Smooth muscle cell of the brain vasculature (primary cell): ENCODE measurements around the gene ADCY2.

Experiments used
- DNase-seq: peaks from one replicate; pipeline ENCODE4 v3.0.0-alpha.2; 2012; ENCODE audit warnings: low read depth, low spot score

Gene ADCY2

DNA sequence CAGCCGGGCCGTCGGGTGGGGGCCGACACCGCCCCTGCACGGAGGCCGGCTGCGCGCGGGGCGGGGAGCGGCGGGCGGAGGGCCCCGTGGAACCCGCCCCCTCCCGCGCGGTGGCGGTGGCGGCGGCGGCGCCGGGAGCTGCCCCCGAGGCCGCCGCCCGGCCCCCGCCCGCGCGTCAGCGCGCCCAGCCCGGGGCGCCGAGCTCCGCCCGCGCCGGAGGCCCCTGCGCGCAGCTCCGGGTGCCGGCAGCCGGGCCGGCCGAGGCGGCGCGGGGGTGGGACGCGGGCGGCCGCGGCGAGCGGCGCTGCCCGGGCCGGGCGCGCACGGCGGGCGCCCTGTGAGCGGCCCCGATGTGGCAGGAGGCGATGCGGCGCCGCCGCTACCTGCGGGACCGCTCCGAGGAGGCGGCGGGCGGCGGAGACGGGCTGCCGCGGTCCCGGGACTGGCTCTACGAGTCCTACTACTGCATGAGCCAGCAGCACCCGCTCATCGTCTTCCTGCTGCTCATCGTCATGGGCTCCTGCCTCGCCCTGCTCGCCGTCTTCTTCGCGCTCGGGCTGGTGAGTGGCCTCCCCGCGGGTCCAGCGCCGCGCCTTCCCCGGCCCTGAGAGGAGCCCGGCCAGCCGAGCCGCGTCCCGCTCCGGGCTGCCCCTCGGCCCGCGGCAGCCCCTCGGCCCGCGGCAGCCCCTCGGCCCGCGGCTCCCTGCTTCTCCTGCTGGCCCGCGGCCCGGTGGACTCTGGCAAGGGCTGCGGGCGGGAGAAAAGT is at the start of gene ADCY2:
ADCY2 (plus strand) TSS at position 192 of the 766 bp plus-strand sequence; CDS start at position 351, 159 bp downstream.
- DNase-seq = no peak

DNA sequence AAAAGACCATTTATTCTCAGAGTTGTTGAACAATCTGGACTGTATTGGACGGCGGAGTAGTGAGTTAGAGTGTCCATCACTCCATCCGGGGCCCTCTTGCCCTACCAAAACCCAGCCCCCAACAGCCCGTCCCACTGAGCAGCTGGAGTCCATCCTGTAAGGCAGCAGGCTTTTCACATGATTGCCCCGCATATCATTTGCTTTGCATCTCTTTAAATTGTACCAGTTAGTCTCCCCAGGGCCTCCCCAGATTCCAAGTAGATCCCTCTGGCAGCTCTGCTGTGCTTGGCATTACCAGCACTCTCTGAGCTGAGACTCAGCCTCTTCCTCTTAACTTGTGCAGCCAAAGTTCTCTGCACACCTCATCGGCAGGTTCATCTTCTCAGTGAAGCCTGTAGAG is 48.6 kb upstream of the ADCY2 start:
- no peak for DNase-seq

DNA sequence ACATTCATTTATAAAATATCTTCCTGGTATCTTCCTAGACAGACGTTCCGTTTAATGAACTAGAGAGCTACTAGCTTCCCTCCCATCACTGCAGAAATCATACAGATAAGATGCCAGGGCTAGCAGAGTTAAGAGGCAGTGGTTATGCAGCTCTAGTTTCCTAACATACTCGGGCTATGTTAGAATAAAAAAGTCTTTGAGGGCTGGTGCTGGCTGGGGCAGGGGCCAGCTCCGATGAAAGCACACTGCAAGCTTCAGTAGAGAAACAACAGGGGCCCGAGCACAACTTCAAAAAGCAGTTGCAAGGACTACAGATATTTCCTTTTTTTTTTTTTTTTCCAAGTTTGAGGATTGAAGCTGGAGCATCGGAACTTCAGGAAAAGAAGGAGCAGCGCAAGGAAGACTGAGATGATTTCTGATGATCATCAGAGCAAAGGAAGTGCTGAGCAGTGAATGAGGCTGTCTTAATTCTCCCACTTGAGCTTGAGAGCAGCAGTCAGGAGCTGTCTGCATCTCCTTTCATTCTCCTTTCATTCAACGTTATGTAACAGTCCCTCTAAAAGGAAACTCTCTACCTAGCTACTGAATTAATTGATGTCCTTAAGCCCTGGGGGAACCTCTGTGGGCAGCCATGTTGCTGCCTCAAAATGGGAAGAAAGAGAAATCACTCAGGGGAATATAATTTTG is 47.6 kb upstream of the ADCY2 start:
- DNase-seq = no peak

DNA sequence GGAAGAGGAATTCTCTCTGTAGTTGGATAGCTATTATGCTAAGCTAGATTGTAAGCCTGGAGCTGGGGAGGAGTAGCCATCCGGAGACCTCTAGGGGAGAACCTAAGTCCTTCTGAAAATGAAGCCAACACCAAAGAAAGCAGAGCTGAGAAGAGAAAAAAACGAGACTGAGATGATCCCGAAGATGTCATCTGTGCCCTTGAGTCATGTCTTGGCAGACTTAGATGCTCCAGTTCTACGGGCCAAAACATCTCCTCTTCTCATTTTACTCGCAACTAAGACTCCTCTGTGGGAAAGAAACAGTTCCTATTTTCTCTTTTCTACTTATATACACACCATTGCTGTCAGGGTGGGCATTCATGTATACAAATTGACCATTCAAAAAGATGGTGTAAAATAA is 34.3 kb upstream of the ADCY2 start:
- DNase-seq = no peak

DNA sequence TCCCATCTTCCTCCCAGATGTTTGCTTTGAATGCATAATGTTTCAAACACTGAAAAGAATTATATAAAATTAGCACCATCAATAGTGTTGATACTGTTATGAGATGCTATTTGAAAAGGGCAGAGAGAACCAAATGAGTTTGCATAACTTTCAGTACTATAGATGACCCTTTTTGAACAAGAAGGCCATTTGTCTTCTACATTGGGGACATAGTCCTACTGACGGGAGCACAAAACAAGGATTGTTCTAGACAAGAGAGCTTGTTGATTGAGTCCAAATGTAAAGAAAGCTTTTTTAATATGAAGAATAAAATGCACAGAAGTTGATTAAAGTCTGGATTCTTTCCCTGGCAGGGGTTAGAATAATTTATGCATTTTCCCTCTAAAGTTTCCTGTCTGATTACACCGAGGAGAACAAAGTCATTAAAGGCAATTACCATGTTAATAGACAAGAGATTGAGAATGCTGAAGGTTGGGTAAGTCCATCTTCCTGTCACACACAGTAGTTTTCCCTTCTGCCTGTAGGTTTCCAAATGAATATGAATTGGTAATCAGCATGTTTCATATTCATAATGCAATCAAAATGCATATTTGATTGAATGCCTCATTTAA is 32.8 kb upstream of the ADCY2 start:
- DNase-seq = no peak

DNA sequence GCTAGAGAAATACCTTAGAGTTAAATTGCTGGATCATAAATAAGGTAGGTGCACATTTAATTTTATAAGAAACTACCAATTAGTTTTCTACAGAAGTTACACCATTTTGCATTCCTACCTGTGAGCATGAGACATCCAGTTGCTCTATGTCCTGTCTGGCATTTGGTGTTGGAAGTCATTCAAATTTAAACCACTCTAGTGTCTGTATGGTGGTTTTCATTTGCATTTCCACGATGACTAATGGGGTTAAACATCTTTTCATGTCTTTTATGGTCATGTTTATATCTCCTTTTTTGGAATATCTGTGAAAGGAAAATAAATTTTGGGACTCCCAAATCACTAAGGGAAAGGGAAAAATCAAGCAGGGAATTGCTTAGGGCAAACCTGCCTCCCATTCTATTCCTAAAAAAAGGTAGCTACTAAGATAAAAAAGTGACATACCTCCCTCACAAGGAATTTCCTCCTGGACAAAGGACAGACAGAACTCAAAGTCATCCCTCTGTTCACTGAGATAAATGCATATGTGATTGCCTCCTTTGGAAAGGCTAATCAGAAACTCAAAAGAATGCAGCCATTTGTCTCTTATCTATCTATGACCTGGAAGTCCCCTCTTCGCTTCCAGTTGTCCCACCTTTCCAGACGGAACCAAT is 31.6 kb upstream of the ADCY2 start:
- DNase-seq = no peak

DNA sequence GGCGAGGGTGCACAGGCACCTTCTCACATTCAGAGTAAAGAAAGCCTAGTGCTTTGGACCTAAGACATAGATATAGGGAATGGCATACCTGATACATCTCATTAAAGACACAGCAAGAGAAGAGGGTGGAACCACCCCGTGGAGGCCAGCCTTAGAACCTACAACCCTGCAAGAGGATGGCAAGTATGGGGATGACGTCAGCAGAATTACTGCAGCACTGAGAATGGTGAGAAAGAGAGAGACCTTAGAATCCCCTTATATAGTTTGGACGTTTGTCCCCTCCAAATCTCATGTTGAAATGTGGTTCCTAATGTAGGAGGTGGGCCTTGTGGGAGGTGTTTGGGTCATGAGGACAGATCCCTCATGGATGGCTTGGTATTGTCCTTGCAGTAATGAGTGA is 28.2 kb upstream of the ADCY2 start:
- DNase-seq = no peak

DNA sequence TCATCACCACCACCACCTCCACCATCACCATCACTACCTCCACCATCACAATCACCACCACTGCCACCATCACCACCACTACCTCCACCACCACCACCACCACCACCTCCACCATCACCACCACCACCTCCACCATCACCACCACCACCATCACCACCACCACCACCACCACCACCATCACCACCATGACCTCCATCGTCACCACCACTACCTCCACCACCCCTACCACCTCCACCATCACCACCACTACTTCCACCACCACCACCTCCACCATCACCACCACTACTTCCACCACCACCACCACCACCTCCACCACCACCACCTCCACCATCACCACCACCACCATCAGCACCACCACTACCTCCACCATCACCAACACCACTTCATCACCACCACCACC is 23.5 kb upstream of the ADCY2 start:
- no peak for DNase-seq

DNA sequence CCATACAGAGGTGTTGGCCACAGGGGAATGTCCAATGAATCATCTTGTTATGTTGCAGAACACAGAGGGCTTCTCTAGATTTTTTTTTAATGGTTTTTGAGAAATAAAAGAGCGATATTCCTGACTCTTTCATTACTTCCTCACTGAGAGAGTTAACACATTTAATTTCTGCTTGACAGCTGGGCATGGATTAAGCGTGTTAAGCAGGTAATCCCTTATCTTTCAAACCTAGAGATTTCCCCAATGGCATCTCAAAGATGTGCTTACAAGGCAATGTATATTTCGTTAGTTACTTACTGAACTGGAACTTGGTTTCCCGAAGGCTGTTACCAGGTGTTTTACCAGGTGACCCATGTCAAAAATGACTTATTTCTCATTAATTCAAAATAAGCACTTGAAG is 21.8 kb upstream of the ADCY2 start:
- DNase-seq = no peak

DNA sequence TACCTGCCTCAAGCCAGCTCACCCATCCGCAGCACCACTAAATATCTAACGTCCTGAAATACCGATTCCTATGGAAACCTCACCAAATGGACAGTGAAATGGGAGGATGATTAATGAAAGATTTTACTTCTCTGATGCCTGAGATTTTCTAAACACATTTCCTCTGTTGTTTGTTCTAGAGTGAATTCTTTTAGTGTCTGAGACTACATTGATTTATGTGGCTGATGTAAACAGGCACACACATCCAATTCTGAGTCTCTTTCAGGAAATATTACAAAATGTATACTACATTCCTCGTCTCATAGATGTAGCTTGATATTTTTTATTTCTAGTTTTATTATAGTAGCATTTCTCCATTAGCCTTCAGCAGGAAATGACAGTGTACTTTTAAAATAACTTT is 20.5 kb upstream of the ADCY2 start:
- no peak for DNase-seq

DNA sequence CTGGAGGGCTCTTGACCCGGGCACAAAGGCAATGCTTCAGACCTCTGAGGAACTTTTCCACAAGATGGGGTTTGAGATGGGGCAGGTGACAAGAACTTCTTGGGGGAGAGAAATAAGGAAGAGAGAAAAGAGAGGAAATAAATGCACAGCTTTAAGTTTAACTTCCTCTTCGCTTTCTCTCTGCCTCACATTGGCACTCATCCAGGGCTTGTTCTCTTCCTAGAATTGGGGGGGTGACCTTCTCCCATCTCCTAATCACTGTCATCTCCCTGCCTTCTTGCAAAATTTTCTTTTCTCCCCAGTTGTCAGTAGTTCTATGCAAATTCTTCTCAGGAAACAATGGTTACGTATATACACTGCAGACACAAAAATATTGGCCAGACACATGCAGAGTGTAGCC is 19.1 kb upstream of the ADCY2 start:
- no peak for DNase-seq

DNA sequence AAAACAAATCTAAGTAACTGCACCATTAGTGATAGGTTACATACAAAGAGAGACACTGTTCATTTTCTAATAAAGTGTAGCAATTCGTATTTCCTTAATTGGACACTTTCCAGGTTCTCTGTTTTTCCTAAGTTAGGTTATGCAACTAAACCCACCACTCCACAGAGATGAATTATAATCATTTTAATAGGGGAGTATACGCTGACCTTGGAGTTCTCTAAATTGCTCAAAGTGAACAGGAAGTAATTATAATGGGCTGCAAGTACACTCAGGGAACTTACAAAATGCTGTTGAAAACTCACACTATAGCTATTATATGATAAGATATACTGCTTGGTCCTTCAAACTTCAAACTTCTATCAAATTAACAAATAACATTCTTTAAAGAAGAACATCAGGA is 18.2 kb upstream of the ADCY2 start:
- DNase-seq = no peak

DNA sequence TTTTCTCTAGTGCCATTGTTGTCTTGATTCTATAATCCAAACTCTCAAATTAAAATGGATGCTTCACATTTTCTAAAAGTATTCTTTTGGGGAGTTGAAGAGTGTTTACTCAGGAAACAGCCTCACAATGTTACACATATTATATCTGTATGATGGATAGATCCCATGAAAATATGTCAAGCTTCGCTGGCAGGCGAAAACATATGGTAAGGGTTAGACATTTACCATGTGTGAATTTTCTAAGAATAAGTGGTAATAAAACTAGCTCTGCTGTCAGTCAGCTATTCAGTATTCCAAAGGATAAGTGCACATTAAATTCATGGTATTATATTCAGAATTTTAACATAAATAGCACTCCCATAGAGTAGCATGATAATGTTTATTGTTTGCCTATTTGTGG is 13.3 kb upstream of the ADCY2 start:
- no peak for DNase-seq

DNA sequence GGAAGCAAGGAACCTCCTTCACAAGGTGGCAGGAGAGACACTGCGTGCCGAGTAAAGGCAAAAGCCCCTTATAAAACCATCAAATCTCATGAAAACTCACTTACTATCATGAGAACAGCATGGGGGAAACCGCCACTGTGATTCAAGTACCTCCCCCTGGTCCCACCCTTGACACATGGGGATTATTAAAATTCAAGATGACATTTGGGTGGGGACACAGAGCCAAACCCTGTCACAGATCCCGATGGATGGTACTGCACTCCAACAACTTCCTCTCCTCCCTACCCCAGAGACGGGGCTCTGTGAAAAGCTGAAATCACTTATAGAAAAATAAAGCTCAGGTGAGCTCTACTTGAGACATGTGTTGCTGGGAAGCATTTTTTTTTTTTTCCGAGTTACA is 10.3 kb upstream of the ADCY2 start:
- DNase-seq = no peak

DNA sequence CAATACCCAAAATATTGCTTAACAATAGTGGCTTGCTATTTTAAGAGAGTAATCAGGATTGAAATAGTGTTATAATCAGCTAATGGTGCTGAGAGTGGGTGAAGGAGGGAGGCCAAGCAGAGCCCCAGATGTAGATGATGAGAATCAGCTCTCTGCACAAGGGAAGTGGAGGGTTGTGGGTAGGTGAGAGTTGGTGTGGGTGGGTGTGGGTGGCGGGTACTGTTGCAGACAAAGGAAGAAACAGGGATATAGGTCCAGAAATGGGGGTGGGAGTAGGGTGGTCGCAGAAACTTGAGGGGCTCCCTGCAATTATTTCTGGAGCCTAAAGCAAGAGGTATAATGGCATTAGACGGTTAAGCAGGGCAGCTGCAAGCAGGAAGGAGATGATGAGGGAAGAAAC is 7.4 kb upstream of the ADCY2 start:
- DNase-seq = no peak

DNA sequence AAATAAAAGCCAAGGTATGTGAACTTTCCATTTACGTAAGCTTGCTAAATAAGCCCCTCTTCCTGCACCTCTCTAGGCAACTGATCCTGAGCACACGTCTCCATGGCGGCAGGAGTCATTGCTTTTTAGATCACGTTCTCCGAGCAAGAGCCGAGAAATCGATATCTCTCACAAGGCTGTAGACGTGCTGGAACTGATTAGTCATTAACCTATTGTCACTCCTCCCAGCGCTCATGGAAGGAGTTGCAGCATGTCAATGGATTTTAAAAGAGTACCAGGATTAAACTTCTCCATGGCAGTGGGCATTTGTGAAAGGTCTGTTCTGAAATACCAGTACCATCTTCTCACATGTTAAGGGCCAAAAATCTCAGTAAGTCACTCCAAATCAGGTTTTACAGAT is 4.7 kb upstream of the ADCY2 start:
- no peak for DNase-seq

DNA sequence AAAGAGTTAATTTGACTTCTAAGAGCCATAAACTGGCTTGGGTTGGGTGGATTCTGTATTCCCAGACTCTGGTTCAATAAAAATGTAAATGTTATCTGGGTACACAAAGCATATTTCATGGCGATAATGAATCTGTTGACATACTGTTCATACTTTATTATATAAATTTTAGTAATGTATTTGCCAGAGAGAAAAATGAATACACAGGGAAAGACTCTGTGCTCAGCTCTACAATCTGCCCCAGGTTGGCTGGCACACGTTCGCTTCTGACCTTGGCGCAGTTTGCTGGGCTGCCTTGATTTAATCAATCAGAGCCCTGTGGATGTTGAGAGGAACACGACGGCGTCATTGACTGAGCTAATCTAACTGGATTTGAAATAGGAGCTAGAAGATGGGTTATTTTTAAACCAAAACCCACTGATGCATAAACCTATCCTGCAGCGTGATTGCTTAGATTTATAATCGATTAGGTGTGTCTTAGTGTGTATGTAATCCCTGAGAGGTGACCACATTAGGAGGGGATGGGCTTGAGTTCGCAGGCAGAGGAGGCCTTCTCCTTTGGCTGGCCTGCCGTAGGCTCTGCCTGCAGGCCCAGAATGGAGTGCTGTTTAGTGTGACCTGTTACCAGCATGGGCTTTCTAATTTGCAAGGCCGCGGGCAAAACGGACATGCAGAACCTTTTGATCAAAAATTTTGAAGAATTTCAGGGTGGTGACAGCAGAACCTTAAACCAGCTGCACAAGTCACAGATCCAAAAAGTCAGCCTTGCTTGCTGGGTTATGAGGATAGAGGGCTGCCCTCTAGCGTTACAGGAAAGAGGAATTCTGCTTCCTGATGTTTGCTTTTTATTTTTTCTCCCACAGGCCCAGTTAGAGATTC is 3.9 kb upstream of the ADCY2 start:
- no peak for DNase-seq

DNA sequence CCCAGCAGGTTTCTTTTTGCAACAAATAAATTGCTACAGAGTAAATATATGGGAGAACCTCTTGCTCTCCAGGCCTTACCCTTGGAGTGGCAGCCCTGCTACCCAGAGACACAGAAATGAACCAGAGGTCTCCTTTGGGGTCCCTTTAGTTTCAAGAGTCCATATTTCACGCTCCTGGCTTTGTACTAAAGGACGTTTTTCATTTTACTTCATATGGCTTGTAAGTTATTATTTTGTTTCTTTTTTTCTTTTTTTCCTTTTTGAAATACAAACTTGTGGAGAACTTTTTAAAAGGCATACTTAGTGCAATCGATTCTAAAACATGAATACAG is 3.3 kb upstream of the ADCY2 start:
- DNase-seq = no peak

DNA sequence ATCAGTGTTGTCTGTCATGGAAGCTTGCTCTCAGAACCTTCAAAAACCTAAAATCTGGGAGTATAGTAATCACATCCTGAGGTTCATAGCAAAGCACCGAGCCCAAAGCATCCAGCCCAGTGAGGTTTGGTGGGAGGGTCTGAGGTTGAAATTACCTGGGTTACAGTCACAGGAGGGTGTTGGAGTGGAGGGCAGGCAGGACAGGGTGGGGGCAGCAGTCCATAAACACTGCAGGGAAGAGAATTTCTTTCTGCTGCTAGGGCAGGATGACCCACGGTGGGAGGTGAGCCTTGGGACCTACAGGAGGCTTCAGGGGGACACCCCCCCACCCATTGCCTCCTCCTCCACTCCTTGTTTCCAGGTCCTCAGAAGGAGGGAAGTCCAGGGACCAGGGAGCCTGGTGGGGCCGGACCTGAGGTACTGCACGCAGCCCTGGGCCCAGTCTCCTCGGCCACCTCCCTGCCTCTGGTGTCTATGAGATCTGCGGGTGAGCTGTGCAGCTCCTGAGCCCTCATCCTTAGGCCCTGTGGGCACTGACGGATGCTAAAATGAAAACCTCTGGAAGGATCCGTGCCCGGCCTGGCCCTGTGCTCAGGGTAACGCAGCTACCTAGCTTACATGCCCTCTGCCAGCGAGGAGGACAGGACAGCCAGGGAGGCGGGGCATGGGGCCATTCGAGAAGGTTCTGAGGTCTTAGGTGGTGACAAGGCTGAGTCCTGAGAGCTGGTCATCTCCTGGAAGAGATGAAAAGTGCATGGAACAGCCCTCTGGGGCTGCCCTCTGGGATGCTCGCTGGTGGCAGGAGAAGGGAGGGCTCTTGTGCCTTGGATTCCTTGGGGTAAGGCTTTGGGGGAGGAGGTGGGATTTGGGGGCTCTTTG is 1.8 kb upstream of the ADCY2 start:
- no peak for DNase-seq

DNA sequence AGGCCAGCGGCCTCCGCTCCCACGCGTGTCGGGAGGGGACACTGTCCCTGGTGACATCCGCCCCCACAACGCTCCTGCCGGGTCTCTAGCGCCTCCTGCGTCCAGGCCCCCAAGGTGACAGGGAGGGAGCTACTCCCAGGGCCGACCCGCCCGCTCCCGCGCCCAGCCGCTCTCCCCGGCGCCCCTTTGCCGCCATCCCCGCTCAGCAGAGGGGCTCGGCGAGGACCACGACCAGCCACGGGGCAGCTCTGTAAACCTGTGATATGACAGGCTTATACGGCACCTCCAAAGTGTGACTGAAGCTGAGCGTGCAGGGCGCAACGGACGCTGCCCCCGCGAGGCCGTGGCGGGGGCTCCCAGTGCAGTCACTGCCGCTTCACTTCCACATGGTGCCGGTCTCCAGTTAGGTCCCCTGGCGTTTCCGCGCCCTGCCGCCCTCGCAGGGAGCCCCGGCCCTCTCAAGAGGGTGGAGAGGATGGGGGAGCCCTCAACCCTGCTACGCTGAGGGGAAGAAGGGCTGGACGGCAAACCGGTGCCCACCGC is 978 bp upstream of the ADCY2 start:
- no peak for DNase-seq
